Stimulated activated CD8-positive, alpha-beta memory T cell treated with anti-CD3 and anti-CD28 coated beads, Interleukin-12 subunit alpha, Interleukin-12 subunit beta, amount 100 ng/mL, for 24 hours (primary cell): Measurements from ENCODE around the gene NTPCR.
"Not testable (repeated sequence)": the region's sequence is repeated elsewhere in the genome, so short reads cannot be mapped to it uniquely, and the experiment has no call there.

Source experiments
- DNase-seq: peaks from one replicate; pipeline ENCODE4 v3.0.0-alpha.2; 2020; ENCODE audit errors: extremely low read depth

The NTPCR gene

DNA sequence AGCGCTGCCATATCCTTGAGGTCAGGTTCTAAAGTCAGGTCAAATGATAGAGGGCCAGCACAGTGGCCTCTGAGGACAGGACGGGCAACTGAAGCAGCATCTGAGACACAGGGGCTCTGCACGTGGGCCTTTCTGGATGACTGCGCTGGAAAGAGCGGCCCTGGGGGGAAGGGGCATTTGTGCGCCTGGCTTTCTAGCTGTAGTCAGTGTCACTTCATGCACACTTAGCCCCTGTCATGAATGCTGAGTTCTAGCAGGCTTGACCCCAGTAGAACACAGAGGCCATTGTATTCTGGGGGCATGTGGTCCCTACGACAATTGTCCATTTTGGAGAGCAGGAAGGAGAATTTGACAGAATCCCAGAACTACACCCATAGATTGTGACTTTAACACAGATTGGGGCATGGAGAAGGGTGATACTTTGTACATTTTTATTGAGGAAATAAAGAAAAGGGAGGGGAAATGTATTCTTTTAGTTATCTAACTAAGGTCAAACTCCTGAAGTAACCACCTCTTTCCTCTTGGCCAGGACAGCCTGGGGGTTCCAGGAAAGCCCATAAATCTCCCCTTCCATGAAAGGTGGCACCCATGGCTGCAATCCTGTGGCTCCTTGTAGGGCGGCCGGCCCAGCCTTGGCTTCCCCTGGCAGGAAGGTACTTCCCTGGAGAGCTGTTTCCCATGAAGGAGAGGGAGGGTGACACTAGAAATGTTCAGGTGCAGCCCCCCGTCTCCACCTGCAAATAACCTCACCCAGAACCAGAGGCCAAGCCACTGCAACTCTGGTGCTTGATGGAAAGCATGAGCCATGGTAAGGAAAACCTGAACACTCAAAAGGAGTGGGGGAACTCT is 34.4 kb downstream of the NTPCR start:
- no peak for DNase-seq

DNA sequence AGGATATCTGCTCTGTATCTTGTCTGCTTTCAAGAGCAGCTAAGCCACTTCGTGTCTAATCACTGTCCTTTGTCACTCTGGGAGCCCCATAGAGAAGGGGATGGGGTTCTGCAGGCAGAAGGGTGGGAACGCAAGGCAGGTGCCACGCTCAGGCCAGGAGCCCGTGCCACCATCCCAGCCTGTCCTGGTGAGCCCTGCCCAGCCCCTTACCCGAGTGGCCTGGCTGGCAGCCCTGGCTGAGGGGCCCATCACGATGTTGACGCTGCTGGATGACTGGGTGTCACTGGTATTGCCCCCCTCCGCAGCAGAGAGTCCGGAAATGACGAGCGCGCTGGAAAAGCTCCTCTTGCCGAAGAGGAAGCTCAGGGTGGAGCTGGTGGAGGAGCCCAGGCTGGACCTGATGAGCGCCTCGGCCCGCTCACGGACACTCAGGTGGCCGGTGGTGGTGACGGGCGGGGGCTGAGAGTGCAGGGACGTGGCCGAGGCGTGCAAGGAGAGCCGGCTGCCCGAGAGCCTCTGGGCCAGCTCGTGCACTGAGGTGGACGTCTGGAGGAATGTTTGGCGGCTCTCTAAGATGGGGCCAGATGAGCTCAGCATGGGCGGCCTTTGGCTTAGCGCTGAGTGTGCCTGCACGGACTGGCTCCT is 35.6 kb downstream of the NTPCR start:
- DNase-seq, result no peak

- no peak for DNase-seq
Measured at GRCh38 chr1:232986527-232986922, 36.1 kb downstream of the NTPCR start.

DNA sequence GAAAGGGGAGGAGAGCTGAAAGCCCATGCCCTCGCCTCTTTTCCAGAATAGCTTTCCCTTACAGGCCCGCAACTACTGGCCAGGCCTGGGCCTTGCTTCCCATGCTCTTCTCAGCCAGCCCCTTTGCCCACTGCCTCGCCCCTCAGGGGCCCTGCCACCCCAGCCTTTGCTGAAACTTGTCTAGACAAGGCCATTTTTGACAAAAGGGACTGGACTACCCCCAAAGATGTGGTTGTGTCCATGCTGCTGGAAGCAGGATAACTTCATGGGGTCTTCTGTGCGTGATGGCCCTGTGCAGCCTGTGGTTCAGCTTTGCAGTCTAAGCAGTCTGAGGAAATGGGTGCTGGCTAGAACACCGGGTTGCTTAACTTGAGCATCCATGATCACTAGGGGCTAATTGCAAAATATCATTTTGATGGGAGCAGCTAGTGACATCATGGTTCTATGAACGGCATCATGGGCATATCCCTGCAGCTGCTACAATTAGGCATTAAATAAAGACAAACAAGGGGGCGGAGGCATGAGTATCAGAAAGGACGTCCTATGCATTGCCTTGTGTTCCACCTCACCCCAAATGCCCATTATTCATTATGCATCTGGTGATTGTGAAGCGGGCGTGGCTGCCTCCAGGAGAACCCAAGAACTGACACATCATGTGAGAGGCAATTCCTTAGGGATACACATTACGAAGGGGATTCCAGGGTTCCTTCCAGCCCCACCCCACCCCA is 36.8 kb downstream of the NTPCR start:
- DNase-seq, result no peak

DNA sequence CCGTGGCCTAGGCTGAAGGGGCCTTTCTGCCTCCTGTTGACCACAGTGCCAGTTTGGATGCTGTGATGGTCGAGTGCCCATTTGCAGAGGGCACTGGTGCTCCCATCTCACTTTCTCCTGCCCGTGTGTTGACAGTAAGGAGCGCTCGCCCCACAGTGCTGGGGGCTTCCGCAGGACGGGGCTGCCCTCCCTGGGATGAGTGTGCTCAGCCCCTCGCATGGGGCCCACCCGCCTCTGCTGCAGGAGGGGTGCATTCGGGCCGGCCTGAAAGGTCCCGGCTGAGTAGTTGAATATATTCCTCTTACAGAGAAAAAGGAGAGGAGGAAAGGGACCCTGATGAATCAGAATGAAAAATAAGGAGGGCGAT is 37.3 kb downstream of the NTPCR start:
- no peak for DNase-seq

GRCh38 chr1:232988572-232989040 is 38.2 kb downstream of the NTPCR start:
- no peak for DNase-seq

DNA sequence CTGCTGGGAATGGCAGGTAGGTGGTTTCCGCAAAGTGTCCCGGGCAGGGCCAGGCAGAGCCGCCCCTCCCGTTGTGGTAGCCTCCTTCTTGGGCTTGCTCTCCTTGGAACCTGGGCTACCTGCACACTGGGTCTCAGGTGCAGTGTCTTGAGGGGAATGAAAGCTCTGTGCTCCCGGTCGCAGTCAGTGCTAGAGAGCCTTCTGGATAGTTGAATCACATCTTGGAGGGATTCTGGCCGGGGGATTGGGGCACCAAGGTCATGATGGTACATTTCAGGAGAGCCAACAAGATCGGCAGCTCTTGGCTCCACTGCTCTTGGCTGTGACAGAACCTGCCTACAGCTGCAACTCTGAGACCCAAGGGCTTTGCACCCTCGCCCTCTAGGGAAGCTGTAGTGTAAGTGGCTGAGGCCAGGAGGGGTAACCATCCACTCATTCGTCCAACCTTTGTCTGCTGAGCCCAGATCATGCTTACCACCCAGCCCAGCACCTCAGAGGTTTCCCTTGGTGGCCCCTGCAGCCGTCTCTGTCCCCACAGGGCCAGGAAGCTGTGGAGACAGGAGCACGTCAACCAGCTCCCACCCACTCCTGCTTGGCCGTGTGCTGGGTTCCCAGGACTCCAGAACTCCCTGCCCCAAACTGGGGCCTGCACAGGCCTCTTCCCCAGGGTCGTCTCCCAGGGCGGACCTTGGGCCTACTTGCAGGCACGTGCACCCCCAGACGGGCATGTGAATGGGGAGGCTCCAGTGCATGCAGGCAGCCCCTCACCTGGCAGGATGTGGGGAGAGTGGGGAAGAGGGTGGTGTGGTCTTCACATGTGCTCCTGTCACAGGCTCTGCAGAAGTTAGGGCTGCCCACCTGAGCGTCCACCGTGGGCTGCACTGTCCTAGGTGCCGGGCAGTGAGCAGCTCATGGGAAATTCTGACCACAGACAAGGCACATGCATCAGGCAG is 40.0 kb downstream of the NTPCR start:
- no peak for DNase-seq

GRCh38 chr1:232991238-232991637 is 40.8 kb downstream of the NTPCR start:
- no peak for DNase-seq

GRCh38 chr1:232992227-232992626 is 41.8 kb downstream of the NTPCR start:
- no peak for DNase-seq

- no peak for DNase-seq
Measured at GRCh38 chr1:232993555-232993954, 43.1 kb downstream of the NTPCR start.

DNA sequence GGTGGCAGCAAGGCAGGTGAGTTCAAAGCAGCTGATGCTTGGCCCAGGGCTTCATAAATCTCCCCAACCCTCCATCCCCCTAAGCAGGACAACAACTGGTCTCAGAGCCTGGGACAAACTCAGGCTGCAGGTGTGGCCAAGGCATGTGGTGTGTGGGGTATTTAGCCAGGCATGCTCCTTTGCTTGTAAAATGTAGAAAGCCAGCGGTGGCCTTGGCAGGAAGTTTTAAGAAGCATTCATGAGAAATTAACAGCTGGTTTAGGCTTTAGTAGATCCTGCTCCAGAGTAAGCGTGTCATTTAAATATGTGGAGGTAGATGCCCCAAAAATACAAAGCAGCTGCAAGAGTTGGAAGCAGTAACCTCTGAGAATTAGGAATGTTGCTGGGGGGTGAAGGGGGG is 44.8 kb downstream of the NTPCR start:
- no peak for DNase-seq

DNA sequence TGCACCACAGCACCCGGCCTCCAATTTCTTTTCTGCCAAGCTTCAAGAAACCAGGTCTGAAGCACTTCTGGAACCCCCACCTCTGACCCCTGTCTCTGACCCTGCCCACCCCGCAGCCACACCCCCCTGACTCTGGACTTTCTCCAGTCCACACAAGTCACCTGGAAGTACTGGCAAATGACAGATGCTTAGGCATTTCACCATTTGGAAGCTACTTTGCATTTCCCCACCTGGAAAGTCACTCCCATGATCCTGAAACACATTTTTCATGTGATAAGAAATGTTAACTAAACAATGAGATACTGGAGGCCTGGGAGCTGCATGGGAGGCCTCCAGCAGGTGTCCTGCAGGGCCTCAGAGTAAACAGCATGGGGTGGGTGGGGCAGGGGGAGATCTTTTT is 45.7 kb downstream of the NTPCR start:
- no peak for DNase-seq

DNA sequence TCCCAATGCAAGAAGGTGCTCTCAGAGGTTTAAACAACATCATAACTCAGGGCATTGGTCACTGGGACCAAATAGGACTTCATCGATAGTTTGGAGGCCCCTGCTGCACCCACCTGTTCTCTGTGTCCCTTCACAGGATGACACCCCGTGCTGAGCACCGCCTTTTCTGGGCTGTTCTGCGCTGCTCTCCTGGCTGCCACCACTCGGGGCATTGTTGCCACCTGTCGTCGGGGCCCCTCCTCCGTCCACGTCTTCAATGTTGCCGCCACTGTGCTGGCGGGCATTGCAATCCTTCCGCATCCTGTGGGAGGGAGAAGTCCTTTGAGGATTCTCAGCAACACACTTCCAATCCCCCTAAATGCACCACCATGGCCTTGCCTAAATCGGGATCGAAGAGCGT is 47.7 kb downstream of the NTPCR start:
- no peak for DNase-seq

- no peak for DNase-seq
Measured at GRCh38 chr1:232998646-232999045, 48.2 kb downstream of the NTPCR start.

DNA sequence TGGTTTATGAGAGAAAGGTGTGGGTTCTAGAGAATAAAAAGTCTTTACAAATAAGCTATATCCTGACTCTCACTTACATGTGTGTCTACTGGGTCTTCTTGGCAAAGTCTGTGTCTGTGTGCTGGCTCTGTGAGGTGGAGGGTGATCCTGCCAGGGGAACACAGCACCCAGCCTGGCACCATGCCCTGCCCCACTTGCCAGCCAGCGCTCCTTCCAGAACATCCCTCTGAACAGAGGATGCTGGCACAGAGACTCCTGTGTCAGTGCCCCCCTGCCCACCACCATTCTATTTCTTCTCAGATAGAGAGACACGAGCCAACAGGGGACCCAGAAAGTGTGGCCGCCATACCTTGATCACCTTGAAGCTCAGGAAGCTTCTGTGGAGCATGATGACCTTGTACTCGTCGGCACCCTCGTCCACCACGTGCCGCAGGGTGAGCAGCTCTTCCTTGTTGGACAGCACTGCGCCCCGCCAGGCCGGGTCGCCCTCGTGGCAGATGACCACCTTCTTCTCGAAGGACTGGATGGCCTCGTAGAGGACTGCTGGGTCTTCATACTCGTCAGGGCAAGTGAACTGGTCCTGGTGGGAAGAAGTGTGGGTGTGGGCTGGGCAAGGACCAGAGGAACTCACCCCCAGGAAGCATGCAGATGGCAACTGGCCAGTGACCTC is 49.7 kb downstream of the NTPCR start:
- DNase-seq, result no peak

DNA sequence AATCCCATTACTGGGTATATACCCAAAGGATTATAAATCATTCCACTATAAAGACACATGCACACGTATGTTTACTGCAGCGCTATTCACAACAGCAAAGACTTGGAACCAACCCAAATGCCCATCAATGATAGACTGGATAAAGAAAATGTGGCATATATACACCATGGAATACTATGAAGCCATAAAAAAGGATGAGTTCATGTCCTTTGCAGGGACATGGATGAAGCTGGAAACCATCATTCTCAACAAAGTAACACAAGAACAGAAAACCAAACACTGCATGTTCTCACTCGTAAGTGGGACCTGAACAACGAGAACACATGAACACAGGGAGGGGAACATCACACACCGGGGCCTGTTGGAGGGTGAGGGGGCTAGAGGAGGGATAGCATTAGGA is 53.2 kb downstream of the NTPCR start:
- not testable (repeated sequence) for DNase-seq

- DNase-seq, result no peak
Measured at GRCh38 chr1:233004451-233004850, 54.0 kb downstream of the NTPCR start.

GRCh38 chr1:233005156-233005555 is 54.7 kb downstream of the NTPCR start:
- no peak for DNase-seq

GRCh38 chr1:233005703-233006102 is 55.3 kb downstream of the NTPCR start:
- DNase-seq, result no peak

DNA sequence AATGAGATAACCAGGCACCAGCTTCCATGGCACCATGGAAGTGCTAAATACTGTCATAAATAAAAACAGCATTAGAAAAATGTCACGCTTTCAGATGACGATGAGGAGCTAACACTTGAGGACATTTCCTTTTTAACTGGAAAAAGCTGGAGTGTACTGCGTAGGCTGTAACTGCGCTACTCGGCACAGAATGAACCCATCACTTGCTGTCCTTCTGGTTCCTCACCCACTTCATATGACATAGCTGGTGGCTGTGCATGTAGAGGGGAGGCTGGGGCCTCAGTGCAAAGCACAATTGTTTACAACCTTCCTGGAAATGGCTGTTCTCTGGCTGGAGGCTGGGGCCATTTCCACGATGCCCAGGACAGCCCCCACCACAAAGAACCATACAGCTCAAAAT is 55.7 kb downstream of the NTPCR start:
- DNase-seq, result no peak

DNA sequence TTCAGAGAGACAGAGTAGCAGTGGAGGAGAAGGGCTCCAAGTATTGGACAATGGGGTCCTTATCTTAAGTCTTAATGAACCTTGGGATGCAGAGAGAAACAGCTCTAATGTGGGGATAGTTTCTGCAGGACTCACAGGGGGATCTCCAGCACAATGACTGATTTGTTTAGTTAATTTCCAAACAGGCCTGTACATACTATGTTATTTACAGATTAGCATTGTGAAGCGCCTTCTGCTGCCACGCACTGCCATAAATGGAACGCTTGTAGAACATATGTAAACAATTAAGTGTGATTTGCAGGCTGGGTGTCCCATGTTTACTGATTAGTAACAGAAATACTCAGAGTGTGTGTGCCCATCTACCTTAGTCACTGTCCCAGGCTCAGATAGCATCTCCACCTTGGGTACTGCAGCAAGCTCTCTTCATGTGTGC is 56.1 kb downstream of the NTPCR start:
- no peak for DNase-seq
